ENCODE data around the gene RMRP.

- TF ChIP-seq CTCF (IDR thresholded peaks at IDR 0.05) = no peak
- TF ChIP-seq POLR2A (IDR thresholded peaks at IDR 0.05) = no peak
Observed at GRCh38 chr9:35650341-35651158, 7.3 kb downstream of the RMRP start, which contains the start of gene SIT1.

Measured in esophagus squamous epithelium (tissue), 4 donors.